HEK293 (cell line): ENCODE data around the gene CAPN13.

ENCODE experiments used
- ATF2 ChIP-seq: fragments of 450-650 bp; formaldehyde crosslinking; IDR thresholded peaks from 2 replicates; pipeline ENCODE4 v1.5.1; 2016; ENCODE audit warnings: missing biosample characterization, missing genetic modification characterization, low read depth
- CTCF ChIP-seq: fragments of 450-650 bp; formaldehyde crosslinking; IDR thresholded peaks from 2 replicates; pipeline ENCODE4 v1.5.1; 2016; ENCODE audit warnings: missing biosample characterization, missing genetic modification characterization
- GLIS1 ChIP-seq: fragments of 450-650 bp; formaldehyde crosslinking; IDR thresholded peaks from 2 replicates; pipeline ENCODE4 v1.5.1; 2016; ENCODE audit warnings: missing biosample characterization, missing genetic modification characterization
- HIC1 ChIP-seq: fragments of 450-650 bp; formaldehyde crosslinking; IDR thresholded peaks from 2 replicates; pipeline ENCODE4 v1.5.1; 2016; ENCODE audit warnings: missing biosample characterization, missing genetic modification characterization
- REPIN1 ChIP-seq: fragments of 450-650 bp; formaldehyde crosslinking; IDR thresholded peaks from 2 replicates; pipeline ENCODE4 v1.5.1; 2017; ENCODE audit warnings: missing biosample characterization, missing genetic modification characterization, low read depth
- REST ChIP-seq: fragments of 450-650 bp; formaldehyde crosslinking; IDR thresholded peaks from 2 replicates; pipeline ENCODE4 v1.5.1; 2016; ENCODE audit warnings: missing biosample characterization, missing genetic modification characterization
- SALL2 ChIP-seq: fragments of 450-650 bp; formaldehyde crosslinking; IDR thresholded peaks from 2 replicates; pipeline ENCODE4 v1.5.0; 2017; ENCODE audit warnings: missing biosample characterization, mild to moderate bottlenecking, missing genetic modification characterization, borderline replicate concordance
- ZNF157 ChIP-seq: fragments of 450-650 bp; formaldehyde crosslinking; IDR thresholded peaks from 2 replicates; pipeline ENCODE4 v1.5.1; 2016; ENCODE audit warnings: missing biosample characterization, missing genetic modification characterization
- ZNF341 ChIP-seq: fragments of 450-650 bp; formaldehyde crosslinking; IDR thresholded peaks from 2 replicates; pipeline ENCODE4; 2016; ENCODE audit warnings: low read depth, missing biosample characterization, missing genetic modification characterization
- ZNF354C ChIP-seq: fragments of 450-650 bp; formaldehyde crosslinking; IDR thresholded peaks from 2 replicates; pipeline ENCODE4 v1.5.1; 2016; ENCODE audit warnings: missing biosample characterization, missing genetic modification characterization, low read depth, borderline replicate concordance
- ZNF423 ChIP-seq: fragments of 450-650 bp; formaldehyde crosslinking; IDR thresholded peaks from 2 replicates; pipeline ENCODE4 v1.5.1; 2016; ENCODE audit warnings: missing biosample characterization, missing genetic modification characterization
- TF ChIP-seq, protein P1 (sequence below): fragments of 450-650 bp; formaldehyde crosslinking; IDR thresholded peaks from 2 replicates; pipeline ENCODE4 v1.5.1; 2016; ENCODE audit warnings: missing biosample characterization, missing genetic modification characterization

GRCh38 chr2:30756051-30756719 lies 51.1 kb downstream of the CAPN13 start:
- TF ChIP-seq HIC1 (tag by site-specific recombination) (no peak), REST (no peak), ZNF341 (no peak), CTCF (tag by site-specific recombination) (no peak), ZNF157 (tag by site-specific recombination) (no peak), ZNF354C (no peak), REPIN1 (no peak), SALL2 (no peak), ZNF423 (tag by site-specific recombination) (no peak), GLIS1 (tag by site-specific recombination) (no peak), ATF2 (tag by site-specific recombination) (no peak)
- TF ChIP-seq, protein P1, sequence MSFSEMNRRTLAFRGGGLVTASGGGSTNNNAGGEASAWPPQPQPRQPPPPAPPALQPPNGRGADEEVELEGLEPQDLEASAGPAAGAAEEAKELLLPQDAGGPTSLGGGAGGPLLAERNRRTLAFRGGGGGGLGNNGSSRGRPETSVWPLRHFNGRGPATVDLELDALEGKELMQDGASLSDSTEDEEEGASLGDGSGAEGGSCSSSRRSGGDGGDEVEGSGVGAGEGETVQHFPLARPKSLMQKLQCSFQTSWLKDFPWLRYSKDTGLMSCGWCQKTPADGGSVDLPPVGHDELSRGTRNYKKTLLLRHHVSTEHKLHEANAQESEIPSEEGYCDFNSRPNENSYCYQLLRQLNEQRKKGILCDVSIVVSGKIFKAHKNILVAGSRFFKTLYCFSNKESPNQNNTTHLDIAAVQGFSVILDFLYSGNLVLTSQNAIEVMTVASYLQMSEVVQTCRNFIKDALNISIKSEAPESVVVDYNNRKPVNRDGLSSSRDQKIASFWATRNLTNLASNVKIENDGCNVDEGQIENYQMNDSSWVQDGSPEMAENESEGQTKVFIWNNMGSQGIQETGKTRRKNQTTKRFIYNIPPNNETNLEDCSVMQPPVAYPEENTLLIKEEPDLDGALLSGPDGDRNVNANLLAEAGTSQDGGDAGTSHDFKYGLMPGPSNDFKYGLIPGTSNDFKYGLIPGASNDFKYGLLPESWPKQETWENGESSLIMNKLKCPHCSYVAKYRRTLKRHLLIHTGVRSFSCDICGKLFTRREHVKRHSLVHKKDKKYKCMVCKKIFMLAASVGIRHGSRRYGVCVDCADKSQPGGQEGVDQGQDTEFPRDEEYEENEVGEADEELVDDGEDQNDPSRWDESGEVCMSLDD, result no peak
